Measurements from ENCODE around the gene ELMOD1. TPM values are rescaled to one million over a fixed set of nuclear protein-coding genes. Genes with fewer than 3 reads are reported as not detected.

Gene ELMOD1
- total RNA-seq, 1 experiment from 2014 or later = not detected

- no TSS peak for BruUV-seq (replicated peaks)
- no peaks in the 10 kb centered on the region for H3K27me3 ChIP-seq (replicated peaks; ENCODE audit: insufficient read depth, low read depth, low read length, poor library complexity)
- no peak overlapping the region for H3K4me3 ChIP-seq (ENCODE audit: low read depth, low read length, poor library complexity, severe bottlenecking)
- DNase-seq (ENCODE audit: low spot score) = no peak
- ChIA-PET POLR2A (ENCODE audit: low non-redundant PET) (no interaction called here), CTCF (no interaction called here)
- intact Hi-C loops (cut with micrococcal nuclease; ENCODE audit: unreplicated experiment) = no loop called here
- no peaks in the 10 kb centered on the region for H3K9me3 ChIP-seq (ENCODE audit: low read depth, low read length, poor library complexity, severe bottlenecking)
- H3K36me3 ChIP-seq (ENCODE audit: insufficient read depth, low read length, poor library complexity, severe bottlenecking) = no peaks in the 10 kb centered on the region
- H3K27ac ChIP-seq (ENCODE audit: low read depth, low read length, poor library complexity, severe bottlenecking) = no peak overlapping the region
- TF ChIP-seq CTCF (conservative IDR thresholded peaks at IDR 0.05; ENCODE audit: low read depth, low read length) (no peak), EZH2 (IDR thresholded peaks at IDR 0.05; ENCODE audit: borderline replicate concordance, low read depth, low read length, poor library complexity, severe bottlenecking) (no peak)
- H3K4me1 ChIP-seq (ENCODE audit: insufficient read depth, low read length, poor library complexity, severe bottlenecking) = no peaks in the 10 kb centered on the region
These were observed 117.8 kb downstream of the ELMOD1 start for GRCh38 chr11:107708792-107709191.

- no peaks in the 10 kb centered on the region for H3K36me3 ChIP-seq (ENCODE audit: insufficient read depth, low read length, poor library complexity, severe bottlenecking)
- BruUV-seq (replicated peaks) = no TSS peak
- no peak for DNase-seq (ENCODE audit: low spot score)
- no peak overlapping the region for H3K27ac ChIP-seq (ENCODE audit: low read depth, low read length, poor library complexity, severe bottlenecking)
- H3K9me3 ChIP-seq (ENCODE audit: low read depth, low read length, poor library complexity, severe bottlenecking) = no peaks in the 10 kb centered on the region
- intact Hi-C loops (cut with micrococcal nuclease; ENCODE audit: unreplicated experiment) = no loop called here
- H3K27me3 ChIP-seq (replicated peaks; ENCODE audit: insufficient read depth, low read depth, low read length, poor library complexity) = no peaks in the 10 kb centered on the region
- POLR2A ChIA-PET (ENCODE audit: low non-redundant PET) = no interaction called here
- no peak overlapping the region for H3K4me3 ChIP-seq (ENCODE audit: low read depth, low read length, poor library complexity, severe bottlenecking)
- TF ChIP-seq CTCF (conservative IDR thresholded peaks at IDR 0.05; ENCODE audit: low read depth, low read length) (no peak), EZH2 (IDR thresholded peaks at IDR 0.05; ENCODE audit: borderline replicate concordance, low read depth, low read length, poor library complexity, severe bottlenecking) (no peak)
- no peaks in the 10 kb centered on the region for H3K4me1 ChIP-seq (ENCODE audit: insufficient read depth, low read length, poor library complexity, severe bottlenecking)
- CTCF ChIA-PET = no interaction called here
These were observed 119.4 kb downstream of the ELMOD1 start for GRCh38 chr11:107710301-107710700.

GRCh38 chr11:107711861-107712755, 121.2 kb downstream of the ELMOD1 start, which contains the start of gene SLN:
Gene SLN (minus strand): TSS chr11:107712056.
- BruUV-seq (replicated peaks) = no TSS peak
- Histone ChIP-seq H3K27ac (ENCODE audit: low read depth, low read length, poor library complexity, severe bottlenecking) (no peak within 1 kb of the TSS), H3K36me3 (ENCODE audit: insufficient read depth, low read length, poor library complexity, severe bottlenecking) (no peaks in the 10 kb centered on the region), H3K4me3 (ENCODE audit: low read depth, low read length, poor library complexity, severe bottlenecking) (no peak within 1 kb of the TSS), H3K27me3 (replicated peaks; ENCODE audit: insufficient read depth, low read depth, low read length, poor library complexity) (no peaks in the 10 kb centered on the region), H3K9me3 (ENCODE audit: low read depth, low read length, poor library complexity, severe bottlenecking) (no peaks in the 10 kb centered on the region), H3K4me1 (ENCODE audit: insufficient read depth, low read length, poor library complexity, severe bottlenecking) (no peaks in the 10 kb centered on the region)
- intact Hi-C loops (cut with micrococcal nuclease; ENCODE audit: unreplicated experiment) = no loop called here
- TF ChIP-seq EZH2 (IDR thresholded peaks at IDR 0.05; ENCODE audit: borderline replicate concordance, low read depth, low read length, poor library complexity, severe bottlenecking) = no peak
- TF ChIP-seq CTCF (conservative IDR thresholded peaks at IDR 0.05; ENCODE audit: low read depth, low read length) = no peak
- ChIA-PET CTCF (no interaction called here), POLR2A (ENCODE audit: low non-redundant PET) (no interaction called here)
- DNase-seq (ENCODE audit: low spot score) = no peak
